Fibroblast of mammary gland (primary cell): ENCODE measurements around the gene EIF1AD.

ENCODE experiments used
- DNase-seq: peaks from one replicate; pipeline ENCODE4 v3.0.0-alpha.2; 2010; ENCODE audit warnings: low read depth
- H3K4me3 ChIP-seq: 2 replicates; pipeline ENCODE4 v1.5.1; 2011; ENCODE audit warnings: low read depth, mild to moderate bottlenecking, low read length, moderate library complexity; ENCODE audit not compliant: control insufficient read depth
- TF ChIP-seq, protein P1 (sequence below): conservative IDR thresholded peaks from 2 replicates; pipeline ENCODE4 v1.5.1; 2011; ENCODE audit warnings: low read depth, low read length, inconsistent platforms; ENCODE audit not compliant: control insufficient read depth, insufficient read depth

The EIF1AD gene

DNA sequence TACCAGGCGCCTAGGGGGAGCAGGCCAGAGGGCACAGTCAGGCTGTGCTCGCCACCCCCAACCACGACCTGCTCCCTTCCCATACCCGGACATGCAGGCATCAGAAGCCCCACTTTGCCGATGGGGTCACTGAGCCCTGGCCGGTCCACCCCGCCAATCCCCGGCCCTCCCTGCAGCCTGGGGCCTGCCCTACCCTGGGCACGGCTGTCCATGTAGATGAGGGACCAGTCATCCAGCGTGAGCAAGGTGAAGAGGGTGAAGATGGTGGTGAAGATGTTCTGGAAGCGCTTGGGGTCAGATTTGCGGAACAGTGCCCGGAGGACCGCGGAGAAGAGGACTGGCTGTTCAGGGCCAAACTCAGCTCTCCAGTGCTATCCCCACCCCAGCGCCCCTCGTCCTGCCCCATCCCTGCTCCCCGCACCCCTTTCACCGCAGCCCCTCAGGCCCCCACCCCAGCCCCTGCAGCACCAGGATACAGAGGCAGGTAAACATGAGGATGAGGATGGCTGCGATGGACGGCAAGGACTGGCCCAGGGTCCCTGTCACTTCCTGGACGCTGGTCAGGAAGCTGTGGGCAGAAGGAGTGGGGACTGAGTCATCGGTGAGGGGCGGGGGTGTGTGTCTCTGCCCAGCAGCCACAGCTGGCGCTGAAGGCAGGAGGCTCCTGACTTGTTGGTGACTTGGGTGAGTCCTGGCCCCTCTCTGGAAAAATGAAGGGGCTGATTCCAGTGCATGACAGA lies 18.8 kb upstream of the EIF1AD start:
- no peak overlapping the region for H3K4me3 ChIP-seq
- TF ChIP-seq, protein P1, sequence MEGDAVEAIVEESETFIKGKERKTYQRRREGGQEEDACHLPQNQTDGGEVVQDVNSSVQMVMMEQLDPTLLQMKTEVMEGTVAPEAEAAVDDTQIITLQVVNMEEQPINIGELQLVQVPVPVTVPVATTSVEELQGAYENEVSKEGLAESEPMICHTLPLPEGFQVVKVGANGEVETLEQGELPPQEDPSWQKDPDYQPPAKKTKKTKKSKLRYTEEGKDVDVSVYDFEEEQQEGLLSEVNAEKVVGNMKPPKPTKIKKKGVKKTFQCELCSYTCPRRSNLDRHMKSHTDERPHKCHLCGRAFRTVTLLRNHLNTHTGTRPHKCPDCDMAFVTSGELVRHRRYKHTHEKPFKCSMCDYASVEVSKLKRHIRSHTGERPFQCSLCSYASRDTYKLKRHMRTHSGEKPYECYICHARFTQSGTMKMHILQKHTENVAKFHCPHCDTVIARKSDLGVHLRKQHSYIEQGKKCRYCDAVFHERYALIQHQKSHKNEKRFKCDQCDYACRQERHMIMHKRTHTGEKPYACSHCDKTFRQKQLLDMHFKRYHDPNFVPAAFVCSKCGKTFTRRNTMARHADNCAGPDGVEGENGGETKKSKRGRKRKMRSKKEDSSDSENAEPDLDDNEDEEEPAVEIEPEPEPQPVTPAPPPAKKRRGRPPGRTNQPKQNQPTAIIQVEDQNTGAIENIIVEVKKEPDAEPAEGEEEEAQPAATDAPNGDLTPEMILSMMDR = no peak
- DNase-seq = peak; percentile 79

GRCh38 chr11:66020212-66020611 lies 18.3 kb upstream of the EIF1AD start:
- no peak for DNase-seq
- no peak overlapping the region for H3K4me3 ChIP-seq

GRCh38 chr11:66017321-66017720 lies 15.4 kb upstream of the EIF1AD start:
- H3K4me3 ChIP-seq = no peak overlapping the region
- TF ChIP-seq, protein P1 = no peak
- no peak for DNase-seq

More at GRCh38 chr11:66020212-66020611, 18.3 kb upstream of the EIF1AD start:
- TF ChIP-seq, protein P1 = no peak

GRCh38 chr11:66016793-66017177 lies 14.8 kb upstream of the EIF1AD start:
- H3K4me3 ChIP-seq = no peak overlapping the region
- no peak for DNase-seq
- TF ChIP-seq, protein P1 = no peak

DNA sequence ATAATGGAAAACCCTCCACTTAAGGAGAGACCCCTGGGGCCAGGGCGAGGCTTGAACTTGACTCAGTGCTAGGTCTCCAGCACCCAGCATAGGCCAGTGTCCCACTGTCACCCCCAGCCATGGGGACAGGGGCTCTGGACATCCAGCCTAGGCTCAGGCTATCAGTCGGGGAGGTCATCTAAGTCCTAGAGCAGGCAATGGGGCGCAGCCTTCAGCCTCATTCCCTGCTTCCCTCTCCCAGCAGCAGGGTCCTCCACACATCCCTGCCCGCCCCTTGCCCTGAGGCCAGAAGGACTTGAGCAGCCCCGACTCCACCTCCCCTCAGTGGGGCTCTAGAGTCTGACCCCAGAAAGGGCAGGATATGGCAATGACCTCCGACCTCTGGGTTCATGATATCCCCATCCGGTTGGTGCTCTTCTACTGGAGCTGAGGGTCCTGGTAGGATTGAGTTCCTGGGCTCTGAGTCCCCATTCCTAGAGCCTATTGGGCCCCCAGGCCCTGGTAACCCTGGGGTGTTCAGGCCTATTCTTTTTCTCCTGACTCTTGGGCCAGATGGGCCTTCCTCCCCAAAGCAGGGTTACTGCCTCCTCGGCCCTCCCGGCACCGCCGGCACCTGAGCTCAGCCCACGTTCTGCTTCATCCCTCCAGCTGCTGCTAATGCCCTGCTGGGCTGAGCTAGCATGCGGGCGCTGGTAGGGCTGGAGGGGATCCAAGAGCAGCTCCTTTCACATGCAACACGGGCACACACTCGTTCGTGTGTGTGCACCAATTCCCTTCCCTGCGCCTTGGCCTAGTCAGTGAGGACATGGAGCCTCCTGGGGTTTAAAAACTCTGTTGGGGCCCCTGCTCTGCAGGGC lies 14.2 kb upstream of the EIF1AD start:
- DNase-seq = no peak
- no peak overlapping the region for H3K4me3 ChIP-seq

DNA sequence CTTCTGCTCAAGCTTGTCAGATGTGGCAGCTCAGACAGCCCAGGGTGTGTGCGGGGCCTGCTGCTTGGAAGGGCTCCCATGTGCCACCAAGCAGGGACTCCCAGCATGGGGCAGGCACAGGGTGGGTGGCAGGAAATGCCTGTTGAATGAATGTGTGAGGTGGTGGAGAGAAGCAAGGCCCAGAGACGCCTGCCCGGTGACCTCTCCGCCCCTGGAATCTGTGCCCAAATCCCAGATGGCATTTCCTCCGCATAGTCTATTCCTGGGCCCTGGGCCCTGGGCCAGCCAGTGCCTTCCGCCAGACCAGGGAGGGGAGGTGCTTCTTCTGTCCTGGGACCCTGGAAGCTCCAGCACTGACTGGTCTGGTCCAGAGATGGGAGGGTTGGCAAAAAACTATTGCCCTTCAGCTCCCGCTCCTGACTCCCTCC lies 13.5 kb upstream of the EIF1AD start:
- TF ChIP-seq, protein P1 = no peak
- DNase-seq = no peak
- H3K4me3 ChIP-seq = no peak overlapping the region

More for the DNA sequence above, 14.2 kb upstream of the EIF1AD start:
- TF ChIP-seq, protein P1 = no peak
